Measurements from ENCODE around the gene GRHPR.
"Not testable (repeated sequence)": the region's sequence is repeated elsewhere in the genome, so short reads cannot be mapped to it uniquely, and the experiment has no call there.

GRHPR gene

GRCh38 chr9:37466037-37466709, 43.7 kb downstream of the GRHPR start:
- Mint-ChIP-seq H3K4me3 (peak overlapping the region; percentile 93 to 96 (median 96)), H3K9me3 (no peaks in the 10 kb centered on the region), H3K4me1 (peaks cover 28% of the 10 kb centered on the region), H3K27ac (peak overlapping the region; percentile 94 to 99 (median 97)), H3K27me3 (ENCODE audit: low read depth) (peaks cover 4% of the 10 kb centered on the region), H3K36me3 (ENCODE audit: low read depth) (peaks cover 8% of the 10 kb centered on the region)
- no peak for TF ChIP-seq CTCF (IDR thresholded peaks at IDR 0.05; ENCODE audit: unreplicated experiment in 3 of 3)

- peaks cover 32% of the 10 kb centered on the region for H3K4me1 Mint-ChIP-seq
- not testable (repeated sequence) for H3K27me3 Mint-ChIP-seq (ENCODE audit: low read depth); H3K9me3 Mint-ChIP-seq; H3K36me3 Mint-ChIP-seq (ENCODE audit: low read depth)
- peak overlapping the region in 1 of 3 experiments; percentile 96 for H3K4me3 Mint-ChIP-seq
- peak overlapping the region in 2 of 3 experiments; percentile 94 to 99 for H3K27ac Mint-ChIP-seq
These were observed 45.0 kb downstream of the GRHPR start for GRCh38 chr9:37467530-37467929.

GRCh38 chr9:37468620-37469019, 46.1 kb downstream of the GRHPR start:
- Mint-ChIP-seq H3K9me3 (peaks cover 4% of the 10 kb centered on the region), H3K4me3 (peak overlapping the region in 1 of 3 experiments; percentile 28), H3K4me1 (peaks cover 24% of the 10 kb centered on the region), H3K36me3 (ENCODE audit: low read depth) (no peaks in the 10 kb centered on the region), H3K27ac (no peak overlapping the region), H3K27me3 (ENCODE audit: low read depth) (peaks cover 4% of the 10 kb centered on the region)
- no peak for TF ChIP-seq CTCF (IDR thresholded peaks at IDR 0.05; ENCODE audit: unreplicated experiment in 3 of 3)

GRCh38 chr9:37471942-37472684, 49.6 kb downstream of the GRHPR start:
- H3K4me1 Mint-ChIP-seq = peaks cover 13% of the 10 kb centered on the region
- H3K36me3 Mint-ChIP-seq (ENCODE audit: low read depth) = no peaks in the 10 kb centered on the region
- H3K4me3 Mint-ChIP-seq = peak overlapping the region; percentile 65 to 76 (median 70)
- peaks cover 15% of the 10 kb centered on the region for H3K27me3 Mint-ChIP-seq (ENCODE audit: low read depth)
- no peak for TF ChIP-seq CTCF (IDR thresholded peaks at IDR 0.05; ENCODE audit: unreplicated experiment in 3 of 3)
- H3K9me3 Mint-ChIP-seq = peaks cover 7% of the 10 kb centered on the region
- H3K27ac Mint-ChIP-seq = peak overlapping the region; percentile 96 to 98 (median 97)

- H3K27ac Mint-ChIP-seq; H3K36me3 Mint-ChIP-seq (ENCODE audit: low read depth); H3K4me3 Mint-ChIP-seq; H3K9me3 Mint-ChIP-seq: not testable (repeated sequence)
- H3K27me3 Mint-ChIP-seq (ENCODE audit: low read depth) = peaks cover 14% of the 10 kb centered on the region
- peaks cover 13% of the 10 kb centered on the region for H3K4me1 Mint-ChIP-seq
These were observed 51.5 kb downstream of the GRHPR start for GRCh38 chr9:37473982-37474381.

- Mint-ChIP-seq H3K27me3 (ENCODE audit: low read depth) (peaks cover 18% of the 10 kb centered on the region), H3K4me1 (peaks cover 13% of the 10 kb centered on the region), H3K4me3 (no peak overlapping the region), H3K27ac (no peak overlapping the region), H3K9me3 (peaks cover 7% of the 10 kb centered on the region), H3K36me3 (ENCODE audit: low read depth) (no peaks in the 10 kb centered on the region)
- TF ChIP-seq CTCF (IDR thresholded peaks at IDR 0.05; ENCODE audit: unreplicated experiment in 3 of 3) = no peak
These were observed 51.9 kb downstream of the GRHPR start for GRCh38 chr9:37474438-37474837.

Measured in nephron (organoid).